H1 (cell line): ENCODE measurements around the gene ANKFY1. TPM values are rescaled to one million over a fixed set of nuclear protein-coding genes. Genes with fewer than 3 reads are reported as not detected.

Source experiments
- CTCF ChIA-PET: fragments of 300-600 bp; sonication (Branson Sonifier 250); formaldehyde crosslinking; loops from one replicate; lab custom pipeline; 2021; ENCODE audit not compliant: partially characterized antibody; lab: Charles Lee
- POLR2A ChIA-PET: fragments of 300-600 bp; sonication (Branson Sonifier 250); formaldehyde crosslinking; loops from one replicate; lab custom pipeline; 2021; ENCODE audit warnings: inconsistent platforms; ENCODE audit not compliant: partially characterized antibody; lab: Charles Lee
- DNase-seq, 2 experiments: peaks; one replicate each; pipeline versions ENCODE4 v3.0.0 to v3.0.0-alpha.2; 2010 to 2022; ENCODE audit warnings: low spot score in 2 of 2, low read depth in 1 of 2, mixed read lengths in 1 of 2
- FAIRE-seq: peaks from 2 replicates; lab custom pipeline; 2011; peaks lifted over from hg19 to GRCh38; lab: Jason Lieb, UNC
- H2AFZ ChIP-seq: 2 replicates; pipeline ENCODE4 v1.8.1; 2012; ENCODE audit warnings: low read length, inconsistent platforms
- H2AK5ac ChIP-seq: 2 replicates; pipeline ENCODE4 v1.6.1; 2013; ENCODE audit warnings: low read depth, low read length
- H2BK120ac ChIP-seq: replicated peaks from 2 replicates; pipeline ENCODE3; 2013; ENCODE audit warnings: low read depth, low read length, inconsistent platforms
- H2BK12ac ChIP-seq: 2 replicates; pipeline ENCODE4 v1.6.1; 2013; ENCODE audit warnings: low read depth, low read length
- H2BK15ac ChIP-seq: 2 replicates; pipeline ENCODE4 v1.6.1; 2013; ENCODE audit warnings: low read length
- H2BK20ac ChIP-seq: 2 replicates; pipeline ENCODE4 v1.6.1; 2013; ENCODE audit warnings: low read length
- H2BK5ac ChIP-seq: 2 replicates; pipeline ENCODE4 v1.6.1; 2013; ENCODE audit warnings: low read depth, low read length
- H3K14ac ChIP-seq: 2 replicates; pipeline ENCODE4 v1.6.1; 2013; ENCODE audit warnings: inconsistent platforms; ENCODE audit not compliant: insufficient read length
- H3K18ac ChIP-seq: 2 replicates; pipeline ENCODE4 v1.6.1; 2013; ENCODE audit warnings: low read length; ENCODE audit errors: extremely low read depth
- H3K23ac ChIP-seq: 2 replicates; pipeline ENCODE4 v1.6.1; 2013; ENCODE audit warnings: inconsistent platforms; ENCODE audit not compliant: insufficient read length
- H3K23me2 ChIP-seq: 2 replicates; pipeline ENCODE4 v1.6.1; 2013; ENCODE audit warnings: low read depth, low read length
- H3K27ac ChIP-seq: 2 replicates; pipeline ENCODE4 v1.6.1; 2011; ENCODE audit warnings: low read depth, low read length, inconsistent platforms
- H3K27me3 ChIP-seq, 4 experiments: replicated peaks in 1 of 4; 1 replicate in 1 of 4; 2 replicates in 3 of 4; pipeline versions ENCODE4 v1.6.1 to v1.8.1; 2011 to 2013; ENCODE audit warnings: low read length in 3 of 4, mild to moderate bottlenecking in 3 of 4, inconsistent platforms in 2 of 4, mixed read lengths in 2 of 4, moderate library complexity in 1 of 4; ENCODE audit not compliant: control insufficient read depth in 3 of 4, insufficient read depth in 3 of 4; ENCODE audit errors: extremely low read depth in 1 of 4
- H3K36me3 ChIP-seq, 4 experiments: 2 replicates each; pipeline versions ENCODE4 v1.6.1 to v1.8.1; 2011 to 2013; ENCODE audit warnings: mild to moderate bottlenecking in 4 of 4, low read length in 3 of 4, moderate library complexity in 2 of 4, control low read depth in 1 of 4, inconsistent platforms in 1 of 4; ENCODE audit not compliant: insufficient read depth in 4 of 4, control insufficient read depth in 2 of 4
- H3K4ac ChIP-seq: replicated peaks from 2 replicates; pipeline ENCODE3; 2013; ENCODE audit warnings: low read length, low read depth, mixed read lengths, inconsistent platforms; ENCODE audit not compliant: insufficient read length
- H3K4me1 ChIP-seq, 4 experiments: replicated peaks in 1 of 4; 1 replicate in 1 of 4; 2 replicates in 3 of 4; pipeline versions ENCODE4 v1.6.1 to v1.8.1; 2011 to 2013; ENCODE audit warnings: low read length in 3 of 4, inconsistent platforms in 2 of 4, mixed read lengths in 1 of 4; ENCODE audit not compliant: insufficient read depth in 4 of 4, control insufficient read depth in 3 of 4
- H3K4me2 ChIP-seq, 2 experiments: 2 replicates each; pipeline versions ENCODE4 v1.6.1 to v1.8.1; 2011 to 2013; ENCODE audit warnings: low read depth in 2 of 2, low read length in 2 of 2, control low read depth in 1 of 2, inconsistent platforms in 1 of 2, mild to moderate bottlenecking in 1 of 2; ENCODE audit not compliant: insufficient read depth in 1 of 2
- H3K4me3 ChIP-seq, 4 experiments: fragments of 200-600, 300-600 bp in 1 of 4; sonication (generic), shearing (Covaris generic), sonication (Bioruptor Twin) in 1 of 4; 2 replicates each; pipeline versions ENCODE4 v1.5.1 to v1.8.1; 2011 to 2016; ENCODE audit warnings: low read length in 4 of 4, low read depth in 3 of 4, control low read depth in 2 of 4, inconsistent platforms in 2 of 4, mild to moderate bottlenecking in 2 of 4, mixed read lengths in 1 of 4, moderate library complexity in 1 of 4; ENCODE audit not compliant: insufficient read depth in 2 of 4; ENCODE audit errors: extremely low read depth in 1 of 4
- H3K56ac ChIP-seq: replicated peaks from 2 replicates; pipeline ENCODE3; 2013; ENCODE audit warnings: low read depth, mild to moderate bottlenecking, mixed read lengths, low read length, inconsistent platforms; ENCODE audit not compliant: insufficient read length
- H3K79me1 ChIP-seq: 2 replicates; pipeline ENCODE4 v1.6.1; 2013; ENCODE audit warnings: low read depth, low read length, control low read depth
- H3K79me2 ChIP-seq, 2 experiments: 2 replicates each; pipeline versions ENCODE4 v1.6.1 to v1.8.1; 2012 to 2013; ENCODE audit warnings: low read length in 2 of 2, mild to moderate bottlenecking in 2 of 2, inconsistent platforms in 1 of 2; ENCODE audit not compliant: insufficient read depth in 2 of 2, control insufficient read depth in 1 of 2
- H3K9ac ChIP-seq, 4 experiments: replicated peaks in 1 of 4; 1 replicate in 1 of 4; 2 replicates in 3 of 4; pipeline versions ENCODE4 v1.6.1 to v1.8.1; 2011 to 2013; ENCODE audit warnings: low read depth in 3 of 4, low read length in 3 of 4, control low read depth in 2 of 4, mild to moderate bottlenecking in 2 of 4, moderate library complexity in 2 of 4, inconsistent platforms in 1 of 4; ENCODE audit errors: extremely low read depth in 1 of 4
- H3K9me3 ChIP-seq, 2 experiments: 2 replicates each; pipeline versions ENCODE4 v1.6.1 to v1.8.1; 2012 to 2013; ENCODE audit warnings: mild to moderate bottlenecking in 2 of 2, moderate library complexity in 2 of 2, control low read depth in 1 of 2, inconsistent platforms in 1 of 2, low read depth in 1 of 2, low read length in 1 of 2, mixed read lengths in 1 of 2; ENCODE audit not compliant: insufficient read depth in 2 of 2
- H4K20me1 ChIP-seq, 2 experiments: replicated peaks in 1 of 2; 2 replicates each; pipeline versions ENCODE3 to v1.8.1; 2011 to 2013; ENCODE audit warnings: inconsistent platforms in 2 of 2, low read length in 2 of 2, mild to moderate bottlenecking in 1 of 2; ENCODE audit not compliant: insufficient read depth in 2 of 2, control insufficient read depth in 1 of 2
- H4K5ac ChIP-seq: 2 replicates; pipeline ENCODE4 v1.6.1; 2013; ENCODE audit warnings: low read length, low read depth, mixed read lengths, inconsistent platforms; ENCODE audit not compliant: insufficient read length
- H4K8ac ChIP-seq: 2 replicates; pipeline ENCODE4 v1.8.0; 2013; ENCODE audit warnings: mild to moderate bottlenecking, moderate library complexity, low read length, inconsistent platforms; ENCODE audit not compliant: insufficient read depth; ENCODE audit errors: extremely low read depth
- H4K91ac ChIP-seq: replicated peaks from 2 replicates; pipeline ENCODE3; 2013; ENCODE audit warnings: low read length, mixed read lengths, inconsistent platforms; ENCODE audit not compliant: insufficient read length
- NRF1 ChIP-seq: IDR thresholded peaks from 2 replicates; pipeline ENCODE4 v1.6.1; 2011; ENCODE audit warnings: mild to moderate bottlenecking, low read depth, low read length, improper control_type of control experiment
- TEAD4 ChIP-seq: IDR thresholded peaks from 2 replicates; pipeline ENCODE4 v1.6.1; 2012; ENCODE audit warnings: low read depth, low read length, inconsistent platforms, mixed read lengths
- WGBS, 2 experiments: shearing (Covaris generic) in 1 of 2; methylation state at CpG; one replicate each; pipeline versions ENCODE4 v1.1.6 to v1.1.7; 2013 to 2015; ENCODE audit warnings: low lambda C conversion rate in 2 of 2, mixed read lengths in 2 of 2, inconsistent platforms in 1 of 2, low coverage in 1 of 2, missing lambda C conversion rate in 1 of 2; ENCODE audit not compliant: insufficient replicate concordance in 2 of 2, insufficient coverage in 1 of 2, insufficient read length in 1 of 2; ENCODE audit errors: extremely low coverage in 1 of 2, missing lambda C conversion rate in 1 of 2; 5-methylcytosine and 5-hydroxymethylcytosine counted together
- polyA plus RNA-seq, 7 experiments: library from polyadenylated mRNA; depleted of rRNA in 3 of 7; stranded (reverse) in 5 of 7; unstranded in 2 of 7; fragments of >200 nt in 5 of 7; fragments of 200-250 nt in 2 of 7; gene quantifications; 1 replicate in 5 of 7; 2 replicates in 1 of 7; 4 replicates in 1 of 7; pipeline versions ENCODE4 v1.2.1 to v1.2.3, GENCODE V29; 2011 to 2013; ENCODE audit warnings: missing spikeins in 2 of 7, mixed read lengths in 2 of 7
- total RNA-seq: library from RNA; stranded (reverse); fragmentation: NEBNext Ultra II Directional; extraction: Animal tissue kit (Norgen Biotek cat#: 25700); gene quantifications from 2 replicates; pipeline ENCODE4 v1.2.1, GENCODE V29; 2021
- TF ChIP-seq, protein P1 (sequence below): IDR thresholded peaks from 2 replicates; pipeline ENCODE4 v1.6.1; 2012; ENCODE audit warnings: inconsistent platforms

The ANKFY1 gene
- total and polyA plus RNA-seq, 2 of the 8 experiments (the other 6 are each of a cell fraction or from before 2014, with no cell fraction given), result 28.3 to 45.3 TPM

DNA sequence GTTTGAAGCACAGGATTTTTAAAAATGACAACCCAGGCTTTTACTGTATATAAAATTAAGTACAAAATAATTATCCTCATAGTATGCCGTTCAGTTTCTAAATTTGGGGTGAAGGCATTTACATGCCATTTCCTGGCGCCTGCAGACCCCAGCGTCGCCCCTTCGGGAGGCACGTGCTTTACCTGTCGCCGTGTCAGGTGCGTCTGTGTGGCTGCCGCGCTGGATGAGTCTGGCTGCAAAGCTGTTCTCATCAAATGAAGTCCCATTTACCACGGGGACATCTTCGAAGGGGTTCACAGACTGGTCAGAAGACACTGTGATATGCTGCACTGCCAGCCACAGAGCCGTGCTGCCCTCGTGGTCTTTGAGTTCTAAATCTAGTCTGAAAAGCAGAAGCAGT lies 69.0 kb downstream of the ANKFY1 start:
- DNase-seq (no peak), FAIRE-seq (no peak)
- ChIA-PET CTCF (interaction anchor here (0.6 to 1.1 kb wide), 3 partner anchors 22 to 275 kb away, joined by 3 read pairs; no protein-coding TSS in a partner anchor), POLR2A (no interaction called here)
- Histone ChIP-seq H3K4me3 (no peak overlapping the region), H2AK5ac (no peak overlapping the region), H3K79me1 (no peaks in the 10 kb centered on the region), H2BK12ac (no peak overlapping the region), H3K56ac (no peak overlapping the region), H3K9me3 (no peaks in the 10 kb centered on the region), H3K36me3 (peaks cover 14 to 39% (median 33%) of the 10 kb centered on the region in 4 experiments), H2BK5ac (no peak overlapping the region), H4K5ac (no peak overlapping the region), H3K4ac (no peak overlapping the region), H3K4me2 (no peak overlapping the region), H3K27ac (no peak overlapping the region), H4K20me1 (peaks cover 0 to 4% of the 10 kb centered on the region in 2 experiments), H2BK20ac (no peak overlapping the region), H2BK15ac (no peak overlapping the region), H4K8ac (no peak overlapping the region), H3K23ac (no peak overlapping the region), H2AFZ (no peak overlapping the region), H3K9ac (no peak overlapping the region), H3K23me2 (no peaks in the 10 kb centered on the region), H3K18ac (no peak overlapping the region), H4K91ac (no peak overlapping the region), H2BK120ac (no peak overlapping the region), H3K4me1 (no peaks in the 10 kb centered on the region), H3K27me3 (no peaks in the 10 kb centered on the region), H3K14ac (no peak overlapping the region), H3K79me2 (no peaks in the 10 kb centered on the region; a peak in 1 of 4 replicates)
- WGBS, 2 experiments, result 95% methylated on average over 15 of the region's 15 CpGs; no CpG with 5 or more reads in 1 of the 2 experiments
- TF ChIP-seq TEAD4 (no peak), NRF1 (no peak)
- TF ChIP-seq, protein P1, sequence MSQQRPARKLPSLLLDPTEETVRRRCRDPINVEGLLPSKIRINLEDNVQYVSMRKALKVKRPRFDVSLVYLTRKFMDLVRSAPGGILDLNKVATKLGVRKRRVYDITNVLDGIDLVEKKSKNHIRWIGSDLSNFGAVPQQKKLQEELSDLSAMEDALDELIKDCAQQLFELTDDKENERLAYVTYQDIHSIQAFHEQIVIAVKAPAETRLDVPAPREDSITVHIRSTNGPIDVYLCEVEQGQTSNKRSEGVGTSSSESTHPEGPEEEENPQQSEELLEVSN, result no peak
